WI38 (cell line): ENCODE results near the gene BPIFB1.

Source experiments
- H3K4me3 ChIP-seq: 2 replicates; pipeline ENCODE4 v1.5.1; 2011; ENCODE audit warnings: low read depth, mild to moderate bottlenecking, control low read depth, low read length
- TF ChIP-seq, protein P1 (sequence below): IDR thresholded peaks from 2 replicates; pipeline ENCODE4 v1.5.1; 2012; ENCODE audit warnings: low read depth, mild to moderate bottlenecking, control low read depth, low read length

The BPIFB1 gene

DNA sequence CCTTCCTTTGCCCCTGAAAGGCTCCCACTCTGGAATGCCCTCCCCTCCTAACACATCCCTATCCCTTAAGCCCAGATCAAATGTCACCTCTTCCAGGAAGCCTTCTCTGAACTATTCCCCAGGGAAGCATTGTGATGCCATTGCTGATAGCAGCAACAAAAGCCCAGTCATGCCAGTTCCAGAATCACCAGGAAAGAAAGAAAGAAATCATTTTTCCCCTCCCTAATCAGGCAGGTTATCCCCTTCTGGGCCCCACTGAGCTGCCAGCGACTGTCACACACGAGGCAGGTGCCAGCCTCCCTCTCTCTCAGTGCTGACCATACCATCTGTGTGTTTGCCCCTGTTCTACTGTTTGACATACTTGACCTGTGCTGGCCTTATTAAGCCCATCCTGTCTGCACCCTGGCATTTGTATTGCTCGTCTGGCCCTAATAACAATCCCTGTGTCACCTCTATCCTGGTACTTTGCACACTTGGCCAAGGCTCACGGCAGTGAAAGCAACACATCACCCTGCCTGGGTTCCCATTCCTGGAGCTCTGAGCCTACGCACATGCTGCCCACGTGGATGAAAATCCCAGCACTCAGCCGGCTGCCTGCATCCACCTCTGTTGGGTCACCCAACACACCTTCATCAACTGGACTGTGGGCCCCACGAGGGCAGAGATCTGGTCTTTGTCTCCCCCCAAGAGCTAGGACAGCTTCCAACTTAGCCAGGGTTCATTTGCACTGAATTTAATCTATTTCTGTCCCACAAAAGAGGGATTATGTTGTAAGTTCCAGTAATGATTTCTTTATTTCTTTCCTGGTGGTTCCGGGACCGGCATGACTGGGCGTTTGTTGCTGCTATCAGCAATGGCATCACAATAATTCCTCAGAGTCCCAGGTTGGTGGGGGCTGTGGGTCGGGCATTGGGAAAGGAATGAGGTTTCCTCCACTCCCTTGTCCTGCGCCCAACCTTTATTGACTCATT is 5.3 kb upstream of the BPIFB1 start:
- no peak overlapping the region for H3K4me3 ChIP-seq
- TF ChIP-seq, protein P1, sequence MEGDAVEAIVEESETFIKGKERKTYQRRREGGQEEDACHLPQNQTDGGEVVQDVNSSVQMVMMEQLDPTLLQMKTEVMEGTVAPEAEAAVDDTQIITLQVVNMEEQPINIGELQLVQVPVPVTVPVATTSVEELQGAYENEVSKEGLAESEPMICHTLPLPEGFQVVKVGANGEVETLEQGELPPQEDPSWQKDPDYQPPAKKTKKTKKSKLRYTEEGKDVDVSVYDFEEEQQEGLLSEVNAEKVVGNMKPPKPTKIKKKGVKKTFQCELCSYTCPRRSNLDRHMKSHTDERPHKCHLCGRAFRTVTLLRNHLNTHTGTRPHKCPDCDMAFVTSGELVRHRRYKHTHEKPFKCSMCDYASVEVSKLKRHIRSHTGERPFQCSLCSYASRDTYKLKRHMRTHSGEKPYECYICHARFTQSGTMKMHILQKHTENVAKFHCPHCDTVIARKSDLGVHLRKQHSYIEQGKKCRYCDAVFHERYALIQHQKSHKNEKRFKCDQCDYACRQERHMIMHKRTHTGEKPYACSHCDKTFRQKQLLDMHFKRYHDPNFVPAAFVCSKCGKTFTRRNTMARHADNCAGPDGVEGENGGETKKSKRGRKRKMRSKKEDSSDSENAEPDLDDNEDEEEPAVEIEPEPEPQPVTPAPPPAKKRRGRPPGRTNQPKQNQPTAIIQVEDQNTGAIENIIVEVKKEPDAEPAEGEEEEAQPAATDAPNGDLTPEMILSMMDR: no peak

DNA sequence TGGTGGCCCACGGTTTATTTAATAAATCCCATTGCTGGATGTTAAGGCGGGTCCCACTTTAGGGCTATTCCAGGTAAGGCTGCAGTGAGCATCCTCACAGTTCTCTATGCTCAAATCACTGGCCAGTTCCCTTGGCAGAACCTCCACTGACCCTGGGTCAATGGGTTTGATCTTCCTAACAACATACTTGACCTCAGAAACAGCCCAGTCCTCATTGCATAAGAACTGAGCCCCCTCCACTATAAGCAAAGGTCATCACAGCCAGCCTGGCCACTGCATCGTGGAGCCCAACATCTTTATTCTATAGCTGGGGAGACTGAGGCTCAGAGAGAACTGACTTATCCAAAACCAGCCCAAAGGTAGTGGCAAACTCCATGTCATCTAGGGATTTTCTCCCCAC is 4.3 kb upstream of the BPIFB1 start:
- no peak overlapping the region for H3K4me3 ChIP-seq
- TF ChIP-seq, protein P1: no peak

DNA sequence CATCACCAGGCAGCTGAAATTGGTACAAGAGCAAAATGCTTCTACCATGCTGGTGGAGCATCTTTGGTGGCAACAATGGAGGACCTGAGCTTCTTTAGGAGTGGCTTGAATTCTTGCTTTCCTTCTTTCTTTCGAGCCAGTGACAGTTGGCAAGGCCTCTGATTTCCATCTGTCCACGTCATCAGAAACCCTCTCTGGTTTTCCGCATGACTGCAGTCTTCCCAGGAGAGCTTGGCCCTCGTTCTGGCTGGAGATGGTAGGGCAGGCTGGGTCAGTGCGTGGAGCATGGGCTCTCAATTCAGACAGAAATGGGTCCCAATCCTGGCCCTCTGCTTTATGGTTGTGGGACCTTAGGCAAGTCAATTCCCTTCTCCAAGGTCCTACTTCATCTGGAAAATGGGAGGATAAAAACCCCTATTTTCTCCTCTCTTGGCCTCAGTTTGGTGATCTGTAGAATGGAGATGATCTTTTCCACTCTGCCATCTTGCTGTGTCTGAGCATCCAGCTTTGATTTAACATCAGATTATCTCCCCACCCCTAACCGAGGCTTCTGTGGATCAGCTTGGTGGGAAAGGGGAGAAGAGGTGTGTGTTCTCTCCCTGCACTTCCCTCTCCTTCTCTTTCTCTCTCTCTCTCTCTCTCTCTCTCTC is 3.6 kb upstream of the BPIFB1 start:
- TF ChIP-seq, protein P1: no peak
- no peak overlapping the region for H3K4me3 ChIP-seq

DNA sequence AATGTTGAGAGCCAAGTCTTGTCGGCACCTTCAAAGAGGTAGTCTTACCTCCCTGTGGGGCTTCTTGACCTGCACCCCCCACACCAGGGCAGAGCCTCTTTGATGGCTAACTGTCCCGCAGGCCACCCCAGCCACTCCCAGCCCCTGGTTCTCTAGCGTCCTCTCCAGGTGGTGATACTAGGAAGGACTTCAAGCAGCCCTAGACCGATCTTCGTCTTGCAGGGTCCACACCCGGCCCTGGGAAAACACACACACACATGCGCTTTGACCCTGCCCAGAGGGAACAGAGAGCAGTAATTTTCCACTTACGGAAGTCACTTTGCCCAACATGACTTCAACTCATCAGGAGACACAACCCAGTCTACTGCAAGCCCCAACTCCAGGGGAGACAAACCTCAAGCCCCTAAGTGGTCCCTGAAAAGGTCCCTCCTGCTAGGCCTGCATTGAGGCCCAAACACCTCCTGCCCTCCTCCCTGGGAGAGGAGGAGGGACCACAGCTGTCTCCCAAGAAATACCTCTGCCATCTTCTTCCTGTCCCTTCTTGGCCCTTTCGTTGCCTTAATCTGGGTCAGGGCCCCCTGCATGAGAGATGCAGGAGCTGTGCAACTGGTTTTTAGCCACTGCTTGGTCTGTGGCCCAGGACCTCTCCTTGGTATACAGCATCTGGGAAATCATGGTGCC is 2.9 kb upstream of the BPIFB1 start:
- TF ChIP-seq, protein P1: no peak
- no peak overlapping the region for H3K4me3 ChIP-seq

DNA sequence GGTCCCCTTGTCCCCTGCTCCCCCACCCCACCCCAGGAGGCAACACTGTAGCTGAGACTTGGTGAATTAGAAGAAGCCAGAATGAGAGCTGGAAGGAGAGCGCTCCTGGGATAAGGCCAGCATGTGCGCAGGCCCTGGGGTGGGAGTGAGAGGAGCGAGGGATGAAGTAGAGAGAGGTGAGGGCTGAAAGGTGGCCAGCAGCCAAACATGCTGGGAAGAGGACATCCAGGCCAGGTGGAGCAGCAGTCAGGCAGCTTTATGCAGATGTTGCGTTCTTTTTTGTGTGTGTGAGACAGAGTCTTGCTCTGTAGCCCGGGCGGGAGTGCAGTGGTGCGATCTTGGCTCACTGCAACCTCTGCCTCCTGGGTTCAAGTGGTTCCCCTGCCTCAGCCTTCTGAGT is 2.2 kb upstream of the BPIFB1 start:
- no peak overlapping the region for H3K4me3 ChIP-seq
- TF ChIP-seq, protein P1: no peak

DNA sequence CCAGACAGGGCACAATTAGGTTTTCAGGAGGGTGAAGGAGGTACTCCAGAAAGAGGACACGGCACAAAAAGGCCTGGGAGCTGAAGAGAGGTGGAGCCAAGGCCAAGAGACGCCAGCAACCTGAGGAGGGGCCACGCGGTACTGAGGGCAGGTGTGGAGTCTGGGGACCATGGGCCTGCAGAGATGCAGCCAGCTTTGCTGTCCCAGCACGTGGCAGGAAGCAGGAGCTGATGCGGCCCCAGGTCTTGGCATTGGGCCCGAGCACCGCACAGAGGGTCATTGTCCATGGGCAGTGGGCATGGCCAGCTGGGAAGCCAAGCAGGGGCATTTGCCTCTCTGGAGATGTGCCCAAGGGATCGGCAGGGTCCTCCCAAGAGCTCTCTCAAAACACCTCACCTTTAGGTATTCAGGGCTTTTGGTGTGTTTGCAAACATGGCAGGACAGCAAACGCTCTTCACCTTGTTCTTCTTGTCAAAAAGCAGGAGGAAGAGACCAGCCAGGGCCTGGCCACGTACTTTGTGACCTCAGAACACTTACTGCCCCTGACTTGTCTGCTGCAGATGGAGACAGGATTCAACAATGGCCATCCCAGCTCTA is 1.4 kb upstream of the BPIFB1 start:
- TF ChIP-seq, protein P1: no peak
- no peak overlapping the region for H3K4me3 ChIP-seq
